Measurements from ENCODE around the gene PIP4K2B. TPM values are rescaled to one million over a fixed set of nuclear protein-coding genes. Genes with fewer than 3 reads are reported as not detected.

PIP4K2B gene
- total and polyA plus RNA-seq, 2 of the 8 experiments (the other 6 are each of a cell fraction or from before 2014, with no cell fraction given) = 21.5 to 57.8 TPM

DNA sequence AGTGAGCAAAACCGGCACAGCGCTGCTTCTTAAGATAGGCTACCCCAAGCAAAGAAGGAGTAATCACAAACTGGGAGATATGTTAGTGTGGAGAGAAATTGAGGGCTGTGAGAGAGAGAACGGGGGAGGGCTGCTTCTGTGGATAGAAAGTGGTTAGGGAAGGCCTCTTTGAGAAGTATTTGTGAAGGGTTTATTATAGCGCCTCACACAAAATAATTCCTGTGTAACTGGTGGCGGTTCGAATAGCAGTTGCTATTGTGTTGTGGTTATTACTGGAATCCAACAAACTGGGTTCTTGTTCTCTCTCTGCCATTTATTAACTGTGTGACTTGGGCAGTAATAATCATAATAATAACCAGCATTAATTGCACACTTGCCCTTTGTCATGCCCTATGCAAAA is 78.4 kb downstream of the PIP4K2B start:
- POLR2A ChIA-PET (ENCODE audit: partially characterized antibody) = interaction anchor here (0.9 to 3.7 kb wide), 5 partner anchors 11 to 31 kb away, joined by 3 to 29 read pairs (median 24); partner anchors contain the start of genes CISD3, MLLT6 and PSMB3
- Histone ChIP-seq H3K23ac (ENCODE audit: insufficient read length) (no peak overlapping the region), H3K79me2 (ENCODE audit: control insufficient read depth in 1 of 2, insufficient read depth in 2 of 2, low read length in 2 of 2) (no peaks in the 10 kb centered on the region), H4K20me1 (replicated peaks in 1 of 2; ENCODE audit: control insufficient read depth in 1 of 2, insufficient read depth in 2 of 2, low read length in 2 of 2) (no peaks in the 10 kb centered on the region), H4K8ac (ENCODE audit: extremely low read depth, insufficient read depth, low read length) (no peak overlapping the region), H3K27ac (ENCODE audit: low read depth, low read length) (no peak overlapping the region), H2BK5ac (ENCODE audit: low read depth, low read length) (no peak overlapping the region), H2AK5ac (ENCODE audit: low read depth, low read length) (no peak overlapping the region), H3K4me3 (ENCODE audit: extremely low read depth in 1 of 4, insufficient read depth in 2 of 4, low read depth in 3 of 4, low read length in 4 of 4) (no peak overlapping the region), H2BK20ac (ENCODE audit: low read length) (no peak overlapping the region), H3K9me3 (ENCODE audit: insufficient read depth in 2 of 2, low read depth in 1 of 2, low read length in 1 of 2) (no peaks in the 10 kb centered on the region), H3K14ac (ENCODE audit: insufficient read length) (no peak overlapping the region), H4K91ac (replicated peaks; ENCODE audit: insufficient read length, low read length) (no peak overlapping the region), H3K4me2 (ENCODE audit: insufficient read depth in 1 of 2, low read depth in 2 of 2, low read length in 2 of 2) (peak overlapping the region in 1 of 2 experiments; percentile 73; a peak in 1 of 4 replicates), H3K4me1 (replicated peaks in 1 of 4; ENCODE audit: control insufficient read depth in 3 of 4, insufficient read depth in 4 of 4, low read length in 3 of 4) (peaks cover 6 to 23% (median 12%) of the 10 kb centered on the region in 4 experiments), H2AFZ (ENCODE audit: low read length) (no peak overlapping the region), H3K23me2 (ENCODE audit: low read depth, low read length) (peaks cover 2% of the 10 kb centered on the region; the same call in 1 of the 2 replicates), H4K5ac (ENCODE audit: insufficient read length, low read depth, low read length) (no peak overlapping the region), H3K18ac (ENCODE audit: extremely low read depth, low read length) (no peak overlapping the region), H3K4ac (replicated peaks; ENCODE audit: insufficient read length, low read depth, low read length) (no peak overlapping the region), H3K27me3 (replicated peaks in 1 of 4; ENCODE audit: control insufficient read depth in 3 of 4, extremely low read depth in 1 of 4, insufficient read depth in 3 of 4, low read length in 3 of 4) (peaks cover 0 to 10% (median 7%) of the 10 kb centered on the region in 4 experiments; a peak in 6 of 7 replicates), H3K79me1 (ENCODE audit: low read depth, low read length) (no peaks in the 10 kb centered on the region), H2BK120ac (replicated peaks; ENCODE audit: low read depth, low read length) (no peak overlapping the region), H3K36me3 (ENCODE audit: control insufficient read depth in 2 of 4, insufficient read depth in 4 of 4, low read length in 3 of 4) (no peaks in the 10 kb centered on the region), H3K56ac (replicated peaks; ENCODE audit: insufficient read length, low read depth, low read length) (no peak overlapping the region), H3K9ac (replicated peaks in 1 of 4; ENCODE audit: extremely low read depth in 1 of 4, low read depth in 3 of 4, low read length in 3 of 4) (no peak overlapping the region), H2BK15ac (ENCODE audit: low read length) (no peak overlapping the region), H2BK12ac (ENCODE audit: low read depth, low read length) (no peak overlapping the region)
- CTCF ChIA-PET (ENCODE audit: partially characterized antibody) = interaction anchor here (1.2 to 7.9 kb wide), 3 partner anchors 15 to 138 kb away, joined by 3 to 49 read pairs (median 5); no protein-coding TSS in a partner anchor
- WGBS, 2 experiments (ENCODE audit: extremely low coverage in 1 of 2, insufficient coverage in 1 of 2, insufficient read length in 1 of 2, insufficient replicate concordance in 2 of 2, low coverage in 1 of 2, low lambda C conversion rate in 2 of 2, missing lambda C conversion rate in 1 of 2) = 86% methylated on average over 6 of the region's 6 CpGs; no CpG with 5 or more reads in 1 of the 2 experiments
- no peak for TF ChIP-seq EP300 (IDR thresholded peaks at IDR 0.05; ENCODE audit: borderline replicate concordance in 1 of 2, low read depth in 2 of 2, low read length in 2 of 2)
- no peak for TF ChIP-seq CREB1 (IDR thresholded peaks at IDR 0.05)
- TF ChIP-seq TAF1 (IDR thresholded peaks at IDR 0.05; ENCODE audit: low read depth, low read length) = no peak
- TF ChIP-seq HDAC2 (IDR thresholded peaks at IDR 0.05; ENCODE audit: borderline replicate concordance in 1 of 2, low read depth in 2 of 2, low read length in 2 of 2) = no peak
- TF ChIP-seq SP4 (IDR thresholded peaks at IDR 0.05; ENCODE audit: low read length) = no peak
- no peak for TF ChIP-seq TCF12 (IDR thresholded peaks at IDR 0.05; ENCODE audit: low read depth, low read length)
- no peak for TF ChIP-seq SP2 (IDR thresholded peaks at IDR 0.05; ENCODE audit: low read length)
- TF ChIP-seq NRF1 (IDR thresholded peaks at IDR 0.05; ENCODE audit: low read depth, low read length) = no peak
- TF ChIP-seq CHD2 (IDR thresholded peaks at IDR 0.05; ENCODE audit: low read length) = no peak
- TF ChIP-seq, protein P1, sequence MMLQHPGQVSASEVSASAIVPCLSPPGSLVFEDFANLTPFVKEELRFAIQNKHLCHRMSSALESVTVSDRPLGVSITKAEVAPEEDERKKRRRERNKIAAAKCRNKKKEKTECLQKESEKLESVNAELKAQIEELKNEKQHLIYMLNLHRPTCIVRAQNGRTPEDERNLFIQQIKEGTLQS (IDR thresholded peaks at IDR 0.05; ENCODE audit: insufficient read depth, low read depth, low read length) = no peak
- TF ChIP-seq RFX5 (IDR thresholded peaks at IDR 0.05; ENCODE audit: borderline replicate concordance, low read depth, low read length) = no peak
- TF ChIP-seq EGR1 (IDR thresholded peaks at IDR 0.05; ENCODE audit: borderline replicate concordance, low read depth, low read length) = no peak
- no peak for TF ChIP-seq YY1 (IDR thresholded peaks at IDR 0.05; ENCODE audit: low read depth, low read length)
- TF ChIP-seq TEAD4 (IDR thresholded peaks at IDR 0.05; ENCODE audit: low read depth, low read length) = no peak
- no peak for TF ChIP-seq RBBP5 (IDR thresholded peaks at IDR 0.05; ENCODE audit: borderline replicate concordance, low read depth, low read length)
- no peak for FAIRE-seq
- no peak for DNase-seq (ENCODE audit: low read depth in 1 of 2, low spot score in 2 of 2)

All from H1 (cell line).